Activated CD8-positive, alpha-beta memory T cell treated with anti-CD3 and anti-CD28 coated beads, Interleukin-2, amount 50 U/mL, for 1 hour (primary cell): ENCODE data around the gene AMER3.

ENCODE experiments used
- DNase-seq: peaks from one replicate; pipeline ENCODE4 v3.0.0-alpha.2; 2020; ENCODE audit errors: extremely low read depth

AMER3 gene

GRCh38 chr2:130756053-130756873 lies 923 bp downstream of the AMER3 start:
- DNase-seq = no peak

GRCh38 chr2:130756874-130757668 lies 1.7 kb downstream of the AMER3 start:
- no peak for DNase-seq

DNA sequence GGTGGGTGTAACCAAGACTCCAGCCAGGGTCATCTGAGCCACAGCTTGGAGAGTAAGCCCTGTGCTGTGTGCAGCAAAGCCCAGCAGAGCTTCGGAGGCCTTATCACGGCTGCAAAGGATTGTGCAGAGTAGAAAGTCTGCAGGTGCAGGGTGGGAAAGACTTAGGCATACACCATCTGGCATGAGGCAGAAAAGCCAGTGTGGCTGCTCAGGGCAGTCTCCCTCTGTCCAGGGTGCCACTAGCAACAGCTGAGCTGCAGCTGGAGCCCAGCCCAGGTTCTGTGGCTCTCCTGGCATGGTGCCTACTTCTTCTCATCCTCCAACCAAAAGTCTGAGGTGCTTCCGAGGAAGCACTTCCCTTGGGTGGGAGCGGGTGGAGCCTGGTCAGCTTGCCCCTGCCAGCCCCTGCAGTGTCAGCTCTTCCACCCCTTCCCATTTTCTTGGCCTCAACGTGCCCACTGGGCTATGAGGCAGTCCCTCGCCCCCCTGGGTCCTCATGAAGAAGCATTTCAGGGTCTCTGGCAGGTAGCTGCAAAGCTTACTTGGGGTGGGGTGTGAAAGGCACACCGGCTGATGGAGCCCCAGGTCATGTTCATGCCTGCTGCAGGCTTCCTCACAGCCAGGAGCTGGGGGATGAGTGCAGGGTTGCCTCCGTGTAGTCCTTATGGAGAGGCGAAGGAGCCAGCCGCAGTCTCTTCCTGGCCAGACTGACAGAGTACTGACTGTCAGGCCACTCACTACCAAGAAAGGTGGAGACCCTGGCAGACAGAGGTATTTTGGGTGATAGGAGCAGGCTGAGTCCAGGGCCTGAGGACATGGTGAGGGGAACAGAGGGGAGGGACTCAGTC lies 4.8 kb downstream of the AMER3 start:
- no peak for DNase-seq

- DNase-seq = no peak
Observed at GRCh38 chr2:130760754-130761751, 5.7 kb downstream of the AMER3 start.

GRCh38 chr2:130762031-130762909 lies 6.9 kb downstream of the AMER3 start:
- no peak for DNase-seq

DNA sequence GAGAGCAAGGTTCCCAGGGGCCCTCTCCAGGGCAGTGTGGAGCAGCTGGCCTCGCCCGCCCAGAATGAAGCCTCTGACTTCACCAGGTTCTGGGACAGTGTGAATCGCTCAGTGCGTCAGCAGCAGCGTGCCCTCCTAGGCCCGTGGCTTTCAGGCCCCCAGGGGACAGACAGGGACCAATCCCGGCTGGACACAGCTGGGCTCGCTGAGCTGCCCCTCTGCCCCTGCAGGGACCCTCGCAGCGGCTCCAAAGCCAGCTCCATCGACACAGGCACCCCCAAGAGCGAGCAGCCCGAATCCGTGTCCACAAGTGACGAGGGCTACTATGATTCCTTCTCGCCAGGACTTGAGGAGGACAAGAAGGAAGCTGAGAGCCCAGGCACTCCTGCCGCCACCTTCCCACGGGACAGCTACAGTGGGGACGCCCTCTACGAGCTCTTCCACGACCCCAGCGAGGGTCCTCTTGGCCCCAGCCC lies 7.6 kb downstream of the AMER3 start:
- DNase-seq = no peak

GRCh38 chr2:130763405-130763804 lies 8.1 kb downstream of the AMER3 start:
- DNase-seq = no peak

DNA sequence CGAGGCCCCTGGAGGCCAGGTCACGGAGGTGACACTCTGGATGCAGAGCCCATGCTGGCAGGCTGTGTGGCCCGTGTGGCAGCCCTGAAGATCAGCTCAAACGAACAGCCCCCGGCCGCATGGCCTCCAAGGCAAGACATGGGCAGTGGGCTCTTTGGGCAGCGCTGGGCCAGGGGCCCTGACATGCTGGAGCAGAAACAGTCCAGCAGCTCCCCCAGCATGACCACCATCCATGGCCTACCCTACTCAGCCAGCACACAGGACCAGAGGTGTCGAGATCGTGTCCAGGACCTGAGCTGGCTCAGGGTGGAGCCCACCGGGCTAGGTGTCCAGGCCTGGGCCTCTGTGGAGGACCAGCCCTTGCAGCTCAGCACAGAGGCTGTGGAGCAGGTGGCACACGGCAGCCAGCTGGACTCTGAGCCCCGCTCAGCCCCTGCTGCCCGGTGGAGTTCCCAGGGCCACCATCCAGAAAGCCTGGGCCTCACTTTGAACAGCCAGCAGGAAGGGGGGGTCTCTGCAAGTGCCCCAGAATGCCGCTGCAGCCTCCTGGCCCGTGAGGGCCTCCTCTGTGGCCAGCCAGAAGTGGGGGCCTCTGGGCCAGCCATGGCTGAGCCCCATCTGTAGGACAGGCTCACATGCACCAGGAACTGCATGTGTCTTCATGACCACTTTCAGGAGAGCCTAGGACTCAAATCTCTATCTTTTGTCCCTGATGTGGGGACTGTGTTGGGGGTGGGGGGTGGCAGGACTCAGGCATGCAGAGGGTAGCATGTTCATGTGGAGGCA lies 8.9 kb downstream of the AMER3 start:
- DNase-seq = no peak

GRCh38 chr2:130764821-130765115 lies 9.4 kb downstream of the AMER3 start:
- DNase-seq = no peak

DNA sequence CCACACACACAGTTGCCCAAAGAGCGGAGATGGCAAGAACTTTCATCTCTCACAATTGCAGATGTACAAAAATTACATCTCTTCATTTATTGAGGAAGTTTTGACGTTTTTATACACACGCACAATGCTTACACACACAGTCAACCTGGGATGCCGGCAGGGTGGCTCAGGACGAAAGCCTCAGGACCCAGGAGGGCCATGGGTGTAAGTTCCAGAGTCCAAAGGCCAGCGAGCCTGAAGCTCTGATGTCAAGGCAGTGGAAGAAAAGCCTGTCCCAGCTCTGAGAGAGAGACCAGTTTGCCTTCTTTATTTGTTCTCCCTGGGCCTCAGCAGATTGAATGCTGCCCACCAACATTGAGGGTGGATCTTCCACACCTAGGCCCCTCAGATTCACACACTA lies 10.1 kb downstream of the AMER3 start:
- DNase-seq = no peak

DNA sequence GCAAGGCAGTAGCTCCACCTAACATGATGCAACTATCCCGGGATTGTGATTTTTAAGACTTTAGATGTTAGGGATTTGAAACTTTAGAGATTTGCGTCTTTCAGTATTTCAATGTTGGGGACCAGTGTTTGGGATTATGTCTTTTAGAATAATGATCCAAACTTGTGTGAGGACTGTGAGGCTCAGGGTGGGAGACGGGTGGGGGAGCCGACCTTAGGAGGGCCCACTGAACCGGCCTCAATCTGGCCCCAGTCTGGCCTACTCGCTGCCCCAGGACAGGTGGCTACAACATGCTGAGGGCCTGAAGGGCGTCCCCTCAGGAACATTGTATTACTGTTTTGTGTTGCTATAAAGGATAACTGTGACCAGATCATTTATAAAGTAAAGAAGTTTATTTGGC lies 10.7 kb downstream of the AMER3 start:
- DNase-seq = no peak

- DNase-seq = no peak
Observed at GRCh38 chr2:130766711-130767407, 11.5 kb downstream of the AMER3 start.

DNA sequence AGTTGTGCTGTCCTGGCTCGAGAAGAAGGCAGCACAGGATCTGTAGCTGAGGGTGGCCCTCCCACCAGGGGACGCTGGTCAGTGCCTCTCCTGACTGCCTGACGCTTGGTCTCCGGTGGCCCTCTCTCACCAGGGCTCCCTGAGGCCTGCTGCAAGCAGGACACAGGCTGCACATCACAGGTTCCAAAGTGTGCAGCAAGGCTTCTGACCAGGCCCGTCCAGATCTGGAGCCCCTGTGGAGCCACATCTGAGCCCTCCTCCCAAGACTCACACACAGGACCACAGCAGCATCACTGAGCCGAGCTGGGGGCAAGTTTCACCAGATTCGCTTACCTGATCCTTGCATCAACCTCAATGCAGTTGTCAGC lies 12.1 kb downstream of the AMER3 start:
- no peak for DNase-seq

GRCh38 chr2:130768191-130768855 lies 13.0 kb downstream of the AMER3 start:
- DNase-seq = no peak

GRCh38 chr2:130769343-130769907 lies 14.1 kb downstream of the AMER3 start:
- no peak for DNase-seq

DNA sequence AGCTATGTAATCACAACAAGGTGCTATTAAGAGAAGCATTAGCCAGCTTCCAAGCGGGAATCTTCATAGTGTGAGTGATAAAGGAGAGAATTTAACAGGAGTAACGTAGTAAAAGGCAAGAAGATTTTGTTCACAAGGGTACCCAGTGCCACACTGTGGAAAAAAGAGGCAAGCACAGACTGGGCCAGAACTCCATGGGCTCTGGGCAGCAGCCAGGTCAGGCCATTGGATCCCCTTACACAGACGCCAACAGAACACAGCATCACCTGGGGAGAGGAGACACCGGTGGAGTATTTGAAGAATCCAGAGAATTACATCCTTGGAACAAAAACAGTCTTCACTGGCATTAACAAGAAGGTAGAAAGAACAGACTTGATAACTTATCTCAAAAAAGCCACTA lies 21.2 kb downstream of the AMER3 start:
- DNase-seq = no peak

DNA sequence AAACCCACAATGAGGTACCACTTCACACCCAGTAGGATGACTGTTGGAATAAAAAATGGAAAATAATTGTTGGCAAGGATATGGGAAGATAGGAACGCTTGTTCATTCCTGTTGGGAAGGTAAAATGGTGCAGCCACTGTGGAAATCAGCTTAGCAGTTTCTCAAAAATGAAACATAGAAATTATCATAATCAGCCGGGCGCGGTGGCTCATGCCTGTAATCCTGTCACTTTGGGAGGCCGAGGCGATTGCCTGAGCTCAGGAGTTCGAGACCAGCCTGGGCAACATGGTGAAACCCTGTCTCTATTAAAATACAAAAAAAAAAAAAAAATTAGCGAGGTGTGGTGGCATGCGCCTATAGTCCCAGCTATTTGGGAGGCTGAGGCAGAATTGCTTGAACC lies 23.4 kb downstream of the AMER3 start:
- no peak for DNase-seq
